Body of pancreas (tissue), 4 donors: ENCODE measurements around the gene LRRK1.
"Not testable (repeated sequence)": the region's sequence is repeated elsewhere in the genome, so short reads cannot be mapped to it uniquely, and the experiment has no call there.

Experiments
- POLR2A ChIP-seq, 3 donors: fragments of 450-650 bp; IDR thresholded peaks; one replicate each; pipeline ENCODE4 v1.6.1; 2016; ENCODE audit warnings: antibody characterized with exemption in 3 of 3, mild to moderate bottlenecking in 2 of 3
- TF ChIP-seq, protein P1 (sequence below), 7 experiments: fragments of 450-650 bp in 4 of 7; fragments of 200-600 bp in 3 of 7; sonication (generic) in 3 of 7; IDR thresholded peaks; one replicate each; pipeline ENCODE4 v1.5.1; 2016 to 2019; ENCODE audit warnings: antibody characterized with exemption in 7 of 7

DNA sequence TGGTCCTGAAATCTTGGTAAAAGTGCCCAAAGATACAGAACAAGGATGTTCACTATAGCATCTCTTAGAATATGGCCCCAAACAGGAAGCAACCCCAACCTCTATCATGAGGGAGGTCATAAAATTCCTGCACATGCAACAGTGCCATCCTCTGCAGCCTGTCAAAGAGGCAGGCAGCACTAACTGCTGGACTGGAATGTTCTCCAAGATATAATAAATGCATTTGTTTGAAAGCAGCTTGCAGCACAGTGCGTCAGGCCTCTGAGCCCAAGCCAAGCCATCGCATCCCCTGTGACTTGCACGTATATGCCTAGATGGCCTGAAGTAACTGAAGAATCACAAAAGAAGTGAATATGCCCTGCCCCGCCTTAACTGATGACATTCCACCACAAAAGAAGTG lies 153.1 kb downstream of the LRRK1 start:
- TF ChIP-seq, protein P1, sequence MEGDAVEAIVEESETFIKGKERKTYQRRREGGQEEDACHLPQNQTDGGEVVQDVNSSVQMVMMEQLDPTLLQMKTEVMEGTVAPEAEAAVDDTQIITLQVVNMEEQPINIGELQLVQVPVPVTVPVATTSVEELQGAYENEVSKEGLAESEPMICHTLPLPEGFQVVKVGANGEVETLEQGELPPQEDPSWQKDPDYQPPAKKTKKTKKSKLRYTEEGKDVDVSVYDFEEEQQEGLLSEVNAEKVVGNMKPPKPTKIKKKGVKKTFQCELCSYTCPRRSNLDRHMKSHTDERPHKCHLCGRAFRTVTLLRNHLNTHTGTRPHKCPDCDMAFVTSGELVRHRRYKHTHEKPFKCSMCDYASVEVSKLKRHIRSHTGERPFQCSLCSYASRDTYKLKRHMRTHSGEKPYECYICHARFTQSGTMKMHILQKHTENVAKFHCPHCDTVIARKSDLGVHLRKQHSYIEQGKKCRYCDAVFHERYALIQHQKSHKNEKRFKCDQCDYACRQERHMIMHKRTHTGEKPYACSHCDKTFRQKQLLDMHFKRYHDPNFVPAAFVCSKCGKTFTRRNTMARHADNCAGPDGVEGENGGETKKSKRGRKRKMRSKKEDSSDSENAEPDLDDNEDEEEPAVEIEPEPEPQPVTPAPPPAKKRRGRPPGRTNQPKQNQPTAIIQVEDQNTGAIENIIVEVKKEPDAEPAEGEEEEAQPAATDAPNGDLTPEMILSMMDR (IDR thresholded peaks at IDR 0.05): not testable (repeated sequence)
- TF ChIP-seq POLR2A (IDR thresholded peaks at IDR 0.05): not testable (repeated sequence)
